IPS DF 4.7 (cell line): ENCODE results near the gene CAPS.

Experiments used
- DNase-seq: peaks from one replicate; pipeline ENCODE4 v3.0.0-alpha.2; 2013; ENCODE audit warnings: low spot score; ENCODE audit errors: extremely low read depth

CAPS gene

DNA sequence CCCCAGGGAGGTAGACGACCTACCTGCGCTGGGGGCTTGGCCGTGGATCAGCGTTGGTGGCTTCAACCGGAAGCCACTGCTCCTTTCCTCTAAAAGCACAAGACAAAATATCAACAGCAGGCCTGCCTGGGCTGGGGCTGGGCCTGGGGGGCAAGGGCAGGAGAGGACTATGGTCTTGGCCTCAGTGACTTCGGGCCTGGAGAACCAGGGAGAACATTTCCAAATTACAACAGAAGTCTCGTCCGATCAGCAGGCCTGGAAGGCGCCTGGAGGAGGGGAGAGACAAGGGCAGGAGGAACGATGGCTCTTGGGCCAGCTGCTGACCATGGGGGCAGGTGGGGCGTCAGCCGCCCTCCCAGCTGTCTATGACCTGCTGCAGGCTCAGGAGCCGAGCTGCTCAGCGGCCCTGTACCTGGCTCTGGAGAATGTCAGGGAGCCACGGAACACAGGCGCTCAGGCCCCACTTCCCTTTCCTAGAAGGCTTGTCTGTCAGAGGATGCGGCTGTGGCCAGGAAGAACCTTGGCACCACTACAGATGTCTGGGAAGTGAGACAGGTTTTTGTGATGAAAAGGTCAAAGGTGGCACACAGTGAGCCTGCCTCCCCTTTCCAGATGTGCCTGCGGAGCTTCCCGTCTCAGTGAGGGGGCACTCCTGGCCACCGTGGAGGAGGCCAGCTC, 19.5 kb downstream of the CAPS start:
- DNase-seq: no peak

DNA sequence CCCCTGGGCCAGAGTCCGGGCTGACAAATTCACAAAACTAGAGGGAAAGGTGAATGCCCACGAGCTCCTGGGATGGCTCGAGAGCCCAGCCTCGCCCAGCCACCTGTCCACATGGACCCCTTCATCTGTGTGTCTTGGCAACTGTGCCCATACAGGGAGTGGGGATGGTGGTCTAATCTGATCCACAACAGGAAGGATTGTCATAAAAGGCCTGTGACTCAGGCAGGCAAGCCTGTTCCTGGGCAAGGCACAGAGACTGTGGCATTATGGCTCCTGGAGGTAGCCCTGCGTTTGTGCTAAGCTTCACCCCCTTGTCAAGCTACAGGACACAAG, 20.0 kb downstream of the CAPS start:
- no peak for DNase-seq

GRCh38 chr19:5934774-5935472, 20.9 kb downstream of the CAPS start:
- DNase-seq: no peak

- DNase-seq: no peak
Observed at GRCh38 chr19:5935473-5936291, 21.6 kb downstream of the CAPS start.

- no peak for DNase-seq
Observed at GRCh38 chr19:5936292-5936592, 22.2 kb downstream of the CAPS start.

DNA sequence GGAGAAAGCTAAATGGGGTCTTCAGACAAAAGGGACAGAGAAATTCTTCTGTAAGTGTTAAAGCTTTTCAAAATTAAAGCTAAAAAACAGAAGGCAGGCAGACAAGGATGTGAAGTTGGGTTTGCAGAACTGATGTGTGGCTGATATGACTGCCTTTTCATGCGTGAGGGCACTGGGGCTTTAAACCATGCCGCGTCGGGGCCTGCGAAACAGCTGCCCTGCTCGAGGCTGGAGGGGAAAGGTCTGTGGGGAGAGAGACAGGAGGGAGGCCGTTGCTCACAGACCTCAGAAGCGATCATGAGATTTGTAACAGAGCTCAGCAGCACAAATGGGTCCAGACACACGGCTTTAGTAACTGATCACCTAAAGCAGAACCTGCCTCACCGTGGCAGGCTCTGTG, 23.5 kb downstream of the CAPS start:
- DNase-seq: no peak

DNA sequence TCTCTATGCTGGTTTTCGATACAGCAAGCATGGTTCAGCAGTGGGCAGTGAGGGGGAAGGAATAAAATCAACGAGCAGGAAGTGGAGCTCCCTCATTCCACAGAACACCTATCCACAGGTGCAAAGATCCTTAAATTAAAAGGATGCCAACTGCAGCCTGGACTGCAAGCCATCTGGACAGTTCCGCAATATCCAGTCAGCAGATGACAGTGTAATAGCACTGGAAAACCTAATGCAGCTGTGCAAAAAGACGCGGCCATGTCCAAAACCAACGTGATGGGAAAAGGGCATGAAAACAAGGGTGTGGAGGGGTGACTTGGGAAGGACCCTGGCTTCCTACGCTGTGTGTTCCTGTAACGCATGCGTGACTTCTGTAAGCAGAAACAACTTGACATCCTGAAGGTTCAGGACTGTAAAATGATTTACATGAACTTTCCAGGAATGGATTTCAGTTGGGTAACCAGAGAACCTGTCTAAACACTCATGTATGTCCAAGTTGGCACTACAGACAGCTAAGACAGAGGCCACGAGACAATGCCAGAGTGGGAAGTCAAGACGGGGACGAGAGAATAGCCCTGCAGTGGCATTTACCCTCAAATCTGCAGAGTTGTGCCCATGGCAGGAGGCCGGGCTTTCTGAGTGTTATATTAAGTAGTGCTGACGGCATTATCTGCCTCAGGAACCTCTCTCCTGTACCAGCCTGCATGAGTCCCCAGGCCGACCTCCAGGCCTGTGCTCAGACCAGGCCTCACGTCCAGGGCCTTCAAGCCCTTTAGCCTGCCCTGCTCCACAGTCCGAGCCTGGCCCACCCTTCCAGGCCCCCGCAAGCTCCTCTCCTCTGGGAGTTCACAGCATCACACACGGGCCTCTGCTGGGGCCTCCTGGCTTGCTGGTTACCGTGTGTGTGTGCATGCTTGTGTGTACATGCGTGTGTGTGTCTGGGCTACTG, 26.5 kb downstream of the CAPS start:
- DNase-seq: no peak

GRCh38 chr19:5941673-5942072, 27.6 kb downstream of the CAPS start:
- DNase-seq: no peak

GRCh38 chr19:5943045-5943444, 29.0 kb downstream of the CAPS start:
- DNase-seq: no peak

DNA sequence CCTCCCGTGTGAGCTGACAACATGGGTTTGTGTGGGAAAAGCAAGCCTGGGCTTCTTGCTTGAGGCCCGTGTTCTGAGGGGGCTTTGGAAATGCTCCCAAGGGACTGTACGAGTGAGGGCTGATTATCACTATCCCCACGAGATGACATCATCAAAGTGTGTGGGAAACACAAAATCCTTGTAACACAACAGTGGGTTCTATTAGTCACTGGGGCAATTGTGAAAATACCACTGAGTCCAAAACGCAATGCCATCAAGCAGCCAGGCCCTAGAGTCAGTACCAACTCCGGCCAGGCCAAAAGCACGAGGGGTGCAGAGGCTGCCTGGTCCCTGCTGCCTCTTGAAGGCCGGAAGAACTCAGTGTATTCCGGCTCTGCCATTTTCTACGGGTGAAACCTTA, 29.6 kb downstream of the CAPS start:
- DNase-seq: no peak

GRCh38 chr19:5947435-5947834, 33.4 kb downstream of the CAPS start:
- no peak for DNase-seq

GRCh38 chr19:5948752-5949564, 34.9 kb downstream of the CAPS start:
- DNase-seq: no peak

DNA sequence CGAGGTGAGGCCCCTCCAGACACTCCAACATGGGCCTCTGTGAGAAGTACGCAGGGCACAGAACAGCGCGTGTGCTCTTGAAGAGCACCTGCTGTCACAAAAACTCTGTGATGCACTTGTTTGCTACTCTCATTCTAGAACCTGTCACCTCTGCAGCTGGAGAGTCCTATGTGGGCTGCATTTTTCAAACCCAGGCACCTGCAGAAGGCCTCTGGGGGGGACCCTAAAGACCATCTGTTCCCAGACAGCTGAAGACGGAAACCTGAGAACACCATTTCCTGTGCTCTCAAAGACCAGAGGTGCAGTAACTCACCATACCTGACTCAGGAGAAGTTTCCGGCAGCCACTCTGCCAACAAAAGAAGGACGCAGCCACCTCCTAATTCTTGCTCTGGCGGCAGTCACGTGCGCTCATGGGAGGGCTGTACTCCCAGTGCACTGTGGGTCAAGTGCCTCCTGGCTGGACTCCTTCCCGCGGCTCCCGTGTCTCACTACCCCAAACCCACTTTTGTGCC, 35.8 kb downstream of the CAPS start:
- no peak for DNase-seq

GRCh38 chr19:5950741-5951140, 36.7 kb downstream of the CAPS start:
- DNase-seq: no peak

DNA sequence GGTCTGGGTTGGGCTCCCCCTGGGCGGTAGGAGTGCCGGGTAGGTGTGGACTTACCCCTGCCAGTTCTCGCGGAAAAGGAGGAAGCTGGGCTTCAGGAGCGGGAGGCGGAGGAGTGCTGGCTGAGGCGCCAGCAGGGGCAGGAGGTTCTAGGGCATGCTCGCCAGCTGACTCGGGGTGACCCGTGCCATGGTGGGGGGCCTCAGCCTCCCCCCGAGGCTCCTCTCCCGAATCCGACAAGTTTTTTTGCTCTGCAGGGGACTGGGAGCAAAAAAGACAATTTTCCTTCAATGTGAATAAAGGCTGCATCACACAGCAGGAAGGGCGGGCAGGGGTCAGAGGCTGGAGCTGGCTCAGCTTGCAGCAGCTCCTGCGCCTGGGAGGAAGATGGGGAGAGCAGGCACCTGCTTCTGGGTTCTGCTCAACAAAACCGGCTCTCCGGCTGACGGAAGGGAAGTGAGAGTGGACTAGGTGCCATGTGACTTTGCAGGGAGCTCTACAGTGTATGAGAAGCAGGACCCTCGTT, 37.3 kb downstream of the CAPS start:
- no peak for DNase-seq

GRCh38 chr19:5952193-5953029, 38.4 kb downstream of the CAPS start:
- DNase-seq: no peak

GRCh38 chr19:5953030-5953589, 39.1 kb downstream of the CAPS start:
- DNase-seq: no peak

GRCh38 chr19:5953680-5954213, 39.7 kb downstream of the CAPS start:
- DNase-seq: no peak

GRCh38 chr19:5954293-5954692, 40.2 kb downstream of the CAPS start:
- DNase-seq: no peak
